Measurements from ENCODE around the gene WNT8B. TPM values are rescaled to one million over a fixed set of nuclear protein-coding genes. Genes with fewer than 3 reads are reported as not detected.

The WNT8B gene
- total and polyA plus RNA-seq, 8 donors, result not detected

DNA sequence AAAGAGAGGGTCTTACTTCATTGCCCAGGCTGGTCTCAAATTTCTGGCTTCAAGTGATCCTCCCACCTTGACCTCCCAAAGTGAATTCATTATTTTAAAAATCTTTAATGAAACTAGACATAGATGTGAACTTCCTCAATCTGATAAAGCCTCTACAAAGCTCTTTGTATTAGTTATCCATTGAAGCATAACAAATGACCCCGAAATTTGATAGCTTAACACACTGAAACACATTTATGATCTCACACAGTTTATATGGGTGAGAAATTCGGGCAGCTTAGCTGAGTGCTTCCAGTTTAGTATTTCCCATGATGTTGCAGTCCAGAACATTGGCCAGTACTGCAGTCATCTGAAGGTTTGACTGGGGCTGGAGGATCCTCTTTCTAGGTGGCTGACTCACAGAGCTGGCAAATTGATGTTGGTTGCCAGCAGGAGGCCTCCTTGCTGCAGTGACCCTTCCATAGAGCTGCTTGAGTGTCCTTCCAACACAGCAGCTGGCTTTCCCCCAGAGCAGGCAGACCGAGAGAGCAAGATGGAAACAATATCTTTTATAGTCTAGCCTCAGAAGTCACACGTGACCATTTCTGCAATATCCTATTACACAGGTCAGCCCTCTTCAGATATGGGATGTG is 16.6 kb upstream of the WNT8B start:
- TF ChIP-seq, protein P1, sequence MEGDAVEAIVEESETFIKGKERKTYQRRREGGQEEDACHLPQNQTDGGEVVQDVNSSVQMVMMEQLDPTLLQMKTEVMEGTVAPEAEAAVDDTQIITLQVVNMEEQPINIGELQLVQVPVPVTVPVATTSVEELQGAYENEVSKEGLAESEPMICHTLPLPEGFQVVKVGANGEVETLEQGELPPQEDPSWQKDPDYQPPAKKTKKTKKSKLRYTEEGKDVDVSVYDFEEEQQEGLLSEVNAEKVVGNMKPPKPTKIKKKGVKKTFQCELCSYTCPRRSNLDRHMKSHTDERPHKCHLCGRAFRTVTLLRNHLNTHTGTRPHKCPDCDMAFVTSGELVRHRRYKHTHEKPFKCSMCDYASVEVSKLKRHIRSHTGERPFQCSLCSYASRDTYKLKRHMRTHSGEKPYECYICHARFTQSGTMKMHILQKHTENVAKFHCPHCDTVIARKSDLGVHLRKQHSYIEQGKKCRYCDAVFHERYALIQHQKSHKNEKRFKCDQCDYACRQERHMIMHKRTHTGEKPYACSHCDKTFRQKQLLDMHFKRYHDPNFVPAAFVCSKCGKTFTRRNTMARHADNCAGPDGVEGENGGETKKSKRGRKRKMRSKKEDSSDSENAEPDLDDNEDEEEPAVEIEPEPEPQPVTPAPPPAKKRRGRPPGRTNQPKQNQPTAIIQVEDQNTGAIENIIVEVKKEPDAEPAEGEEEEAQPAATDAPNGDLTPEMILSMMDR (IDR thresholded peaks at IDR 0.05), result no peak
- TF ChIP-seq POLR2A (IDR thresholded peaks at IDR 0.05) (no peak), EP300 (IDR thresholded peaks at IDR 0.05) (no peak), POLR2AphosphoS5 (IDR thresholded peaks at IDR 0.05) (no peak)
- intact Hi-C loops (cut with DNase I; ENCODE audit: low total_unique reads), result no loop called here
- WGBS, 5 donors, result 59 to 80% (median 72%) methylated on average over 4 of the region's 4 CpGs

DNA sequence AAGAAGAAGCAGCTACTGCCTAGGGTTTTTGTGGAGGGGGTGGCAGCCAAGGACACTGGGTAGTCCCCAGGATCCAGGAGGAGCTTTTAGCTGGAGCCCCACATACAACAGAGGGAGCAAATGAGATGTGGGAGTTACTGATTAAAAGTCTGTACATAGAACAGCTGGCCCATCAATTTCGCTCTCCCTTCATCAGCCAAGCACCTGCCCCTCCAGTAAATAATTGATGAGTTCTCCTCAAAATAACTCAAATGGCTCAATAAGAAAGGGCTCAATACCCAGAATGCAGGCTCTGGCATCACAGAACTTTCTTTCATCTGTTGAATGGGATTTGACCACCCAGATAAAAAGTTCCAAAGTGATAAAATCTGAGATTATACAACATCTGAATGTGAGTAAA is 15.1 kb upstream of the WNT8B start:
- no peak for DNase-seq
- Histone ChIP-seq H3K27ac (no peak overlapping the region), H3K36me3 (no peaks in the 10 kb centered on the region), H3K4me1 (peaks cover 0 to 3% (median 0%) of the 10 kb centered on the region in 4 donors), H3K27me3 (peaks cover 0 to 8% (median 0%) of the 10 kb centered on the region in 3 donors), H3K9me3 (peaks cover 0 to 5% (median 1%) of the 10 kb centered on the region in 4 donors), H3K4me3 (no peak overlapping the region)
- no peak for TF ChIP-seq POLR2A (IDR thresholded peaks at IDR 0.05)
- no peak for TF ChIP-seq EP300 (IDR thresholded peaks at IDR 0.05)
- no peak for TF ChIP-seq POLR2AphosphoS5 (IDR thresholded peaks at IDR 0.05)
- TF ChIP-seq, protein P1 (IDR thresholded peaks at IDR 0.05), result no peak
- intact Hi-C loops (cut with DNase I; ENCODE audit: low total_unique reads), result no loop called here
- 67 to 95% (median 78%) methylated on average over 1 of the region's 1 CpG for WGBS, 5 donors

More for the DNA sequence above, 16.6 kb upstream of the WNT8B start:
- Histone ChIP-seq H3K9me3 (peaks cover 0 to 5% (median 1%) of the 10 kb centered on the region in 4 donors), H3K36me3 (no peaks in the 10 kb centered on the region), H3K27ac (no peak overlapping the region), H3K4me3 (no peak overlapping the region), H3K27me3 (no peaks in the 10 kb centered on the region), H3K4me1 (peaks cover 0 to 7% (median 0%) of the 10 kb centered on the region in 4 donors)
- no peak for DNase-seq

GRCh38 chr10:100448951-100449350 is 13.9 kb upstream of the WNT8B start:
- Histone ChIP-seq H3K9me3 (peaks cover 0 to 5% (median 1%) of the 10 kb centered on the region in 4 donors), H3K4me1 (no peaks in the 10 kb centered on the region), H3K4me3 (no peak overlapping the region), H3K27me3 (peaks cover 0 to 15% (median 0%) of the 10 kb centered on the region in 3 donors), H3K36me3 (no peaks in the 10 kb centered on the region), H3K27ac (no peak overlapping the region)
- no peak for DNase-seq
- WGBS, 5 donors, result 71 to 92% (median 80%) methylated on average over 4 of the region's 4 CpGs
- TF ChIP-seq EP300 (IDR thresholded peaks at IDR 0.05), result no peak
- TF ChIP-seq POLR2AphosphoS5 (IDR thresholded peaks at IDR 0.05), result no peak
- no peak for TF ChIP-seq POLR2A (IDR thresholded peaks at IDR 0.05)
- intact Hi-C loops (cut with DNase I; ENCODE audit: low total_unique reads), result no loop called here

DNA sequence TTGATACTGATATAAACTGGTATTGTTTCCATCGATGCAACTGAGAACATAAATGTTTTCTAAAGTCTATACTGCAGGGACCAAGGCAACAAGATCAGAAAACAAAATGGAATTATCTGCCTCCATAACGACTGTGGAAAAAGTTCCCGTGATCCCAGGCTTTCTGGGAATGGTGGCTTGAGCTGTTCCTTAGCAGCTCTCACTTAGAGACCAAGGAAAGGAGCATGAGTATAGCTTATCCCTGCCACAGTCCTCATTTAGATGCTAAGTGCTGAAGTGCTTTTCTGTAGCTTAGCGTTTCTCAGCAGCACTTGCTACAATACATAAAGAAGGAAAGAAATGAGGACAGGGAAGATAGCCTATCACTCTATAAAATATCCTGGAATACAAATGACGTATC is 5.5 kb downstream of the WNT8B start:
- WGBS, 5 donors, result 59 to 71% (median 63%) methylated on average over 5 of the region's 5 CpGs
- intact Hi-C loops (cut with DNase I; ENCODE audit: low total_unique reads), result no loop called here
- DNase-seq, result no peak

More for the DNA sequence above, 5.5 kb downstream of the WNT8B start:
- no peaks in the 10 kb centered on the region for H3K9me3 ChIP-seq
- no peaks in the 10 kb centered on the region for H3K4me1 ChIP-seq
- TF ChIP-seq POLR2AphosphoS5 (IDR thresholded peaks at IDR 0.05) (no peak), EP300 (IDR thresholded peaks at IDR 0.05) (no peak), POLR2A (IDR thresholded peaks at IDR 0.05) (no peak)
- TF ChIP-seq, protein P1 (IDR thresholded peaks at IDR 0.05), result no peak
- H3K27ac ChIP-seq, result no peak overlapping the region
- no peak overlapping the region for H3K4me3 ChIP-seq
- no peaks in the 10 kb centered on the region for H3K36me3 ChIP-seq
- H3K27me3 ChIP-seq, result peaks cover 0 to 26% (median under 1%) of the 10 kb centered on the region in 3 donors
